MG63 (cell line): ENCODE results near the gene ABCB6. TPM values are rescaled to one million over a fixed set of nuclear protein-coding genes. Genes with fewer than 3 reads are reported as not detected.
"Not testable (repeated sequence)": the region's sequence is repeated elsewhere in the genome, so short reads cannot be mapped to it uniquely, and the experiment has no call there.

ENCODE experiments used
- DNase-seq: peaks from one replicate; pipeline ENCODE4 v3.0.0-alpha.2; 2020
- H3K27me3 ChIP-seq: fragments of 250-450 bp; sonication (Bioruptor Pico); 2 replicates; pipeline ENCODE4 v1.5.1; 2020; ENCODE audit warnings: mild to moderate bottlenecking, moderate library complexity
- H3K36me3 ChIP-seq: fragments of 250-450 bp; sonication (Bioruptor Pico); 2 replicates; pipeline ENCODE4 v1.5.1; 2020; ENCODE audit warnings: mild to moderate bottlenecking, moderate library complexity
- H3K4me3 ChIP-seq: fragments of 250-450 bp; sonication (Bioruptor Pico); 2 replicates; pipeline ENCODE4 v1.5.1; 2020; ENCODE audit warnings: mild to moderate bottlenecking, moderate library complexity
- H3K9me3 ChIP-seq: fragments of 250-450 bp; sonication (Bioruptor Pico); 2 replicates; pipeline ENCODE4 v1.5.1; 2020; ENCODE audit warnings: mild to moderate bottlenecking, moderate library complexity
- total RNA-seq: library from RNA; depleted of rRNA; stranded (reverse); fragments of >200 nt; shearing (Covaris generic); gene quantifications from 2 replicates; pipeline ENCODE4 v1.2.3, GENCODE V29; 2014; ENCODE audit warnings: low replicate concordance

ABCB6 gene
- total RNA-seq, 1 experiment from 2014 or later = 31.7 TPM

DNA sequence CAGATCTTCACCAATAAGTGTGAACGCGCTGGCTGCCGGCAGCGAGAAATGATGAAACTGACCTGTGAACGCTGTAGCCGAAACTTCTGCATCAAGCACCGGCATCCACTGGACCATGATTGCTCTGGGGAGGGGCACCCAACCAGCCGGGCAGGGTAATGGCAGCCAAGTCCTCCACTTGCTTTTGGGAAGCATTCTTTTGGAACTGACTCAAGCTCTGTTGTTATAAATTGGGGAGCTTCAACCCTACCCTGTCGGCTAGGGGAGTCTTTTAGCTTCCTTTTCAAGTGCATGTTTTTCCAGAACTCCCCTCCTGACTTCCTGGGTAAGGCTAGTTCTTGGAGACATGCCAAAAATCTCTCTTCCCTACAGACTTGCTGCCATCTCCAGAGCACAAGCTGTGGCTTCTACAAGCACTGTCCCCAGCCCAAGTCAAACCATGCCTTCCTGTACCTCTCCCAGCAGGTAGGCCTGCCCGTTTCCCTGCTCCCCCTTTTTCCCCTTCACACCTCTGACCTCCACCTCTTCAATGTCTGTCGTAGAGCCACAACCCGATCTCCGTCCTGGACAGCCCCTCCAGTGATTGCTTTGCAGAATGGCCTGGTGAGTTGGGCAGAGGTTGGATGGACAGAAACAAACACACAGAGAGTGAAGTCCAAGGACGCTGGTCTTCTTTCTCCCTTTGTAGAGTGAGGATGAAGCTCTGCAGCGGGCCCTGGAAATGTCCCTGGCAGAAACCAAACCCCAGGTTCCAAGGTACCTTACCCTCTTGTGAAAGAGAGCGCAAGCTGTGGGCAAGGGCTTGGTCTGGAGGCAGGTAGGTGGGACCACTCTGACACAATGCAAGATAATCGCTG is 10.6 kb downstream of the ABCB6 start:
- Histone ChIP-seq H3K4me3 (peak overlapping the region; percentile 72), H3K9me3 (no peaks in the 10 kb centered on the region), H3K27me3 (no peaks in the 10 kb centered on the region), H3K36me3 (peaks cover 42% of the 10 kb centered on the region)
- no peak for DNase-seq

DNA sequence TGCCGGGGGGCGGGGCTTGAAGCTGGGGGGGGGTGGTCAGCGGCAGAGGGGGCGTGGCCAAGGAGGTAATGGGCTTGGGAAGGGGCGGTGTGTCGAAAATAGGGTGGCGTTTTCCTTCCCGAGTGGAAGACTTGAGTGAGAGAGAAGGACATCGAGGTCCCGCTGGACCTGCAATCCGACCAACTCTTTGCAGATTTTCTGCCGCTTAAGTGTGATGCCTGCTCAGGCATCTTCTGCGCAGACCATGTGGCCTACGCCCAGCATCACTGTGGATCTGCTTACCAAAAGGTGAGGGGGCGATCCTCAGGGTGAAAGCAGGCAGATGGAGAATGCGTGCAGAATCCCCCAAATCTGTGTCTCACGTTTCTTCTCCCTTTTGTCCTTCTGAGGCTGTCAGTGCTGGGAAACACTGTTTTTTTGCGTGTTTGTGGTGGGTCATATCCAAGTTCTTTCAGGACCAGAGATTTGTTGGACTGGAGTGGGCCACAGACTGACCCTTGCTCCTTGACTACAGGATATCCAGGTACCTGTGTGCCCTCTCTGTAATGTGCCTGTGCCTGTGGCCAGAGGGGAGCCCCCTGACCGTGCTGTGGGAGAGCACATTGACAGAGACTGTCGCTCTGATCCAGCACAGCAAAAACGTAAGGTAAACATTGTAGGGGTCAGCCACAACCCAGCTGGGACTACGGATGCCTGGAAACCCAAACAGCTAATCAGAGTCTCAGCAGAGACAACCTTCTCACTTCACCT is 11.4 kb downstream of the ABCB6 start:
- DNase-seq = no peak
- H3K36me3 ChIP-seq = peaks cover 34% of the 10 kb centered on the region
- peak overlapping the region; percentile 72 for H3K4me3 ChIP-seq
- no peaks in the 10 kb centered on the region for H3K27me3 ChIP-seq
- H3K9me3 ChIP-seq = no peaks in the 10 kb centered on the region

DNA sequence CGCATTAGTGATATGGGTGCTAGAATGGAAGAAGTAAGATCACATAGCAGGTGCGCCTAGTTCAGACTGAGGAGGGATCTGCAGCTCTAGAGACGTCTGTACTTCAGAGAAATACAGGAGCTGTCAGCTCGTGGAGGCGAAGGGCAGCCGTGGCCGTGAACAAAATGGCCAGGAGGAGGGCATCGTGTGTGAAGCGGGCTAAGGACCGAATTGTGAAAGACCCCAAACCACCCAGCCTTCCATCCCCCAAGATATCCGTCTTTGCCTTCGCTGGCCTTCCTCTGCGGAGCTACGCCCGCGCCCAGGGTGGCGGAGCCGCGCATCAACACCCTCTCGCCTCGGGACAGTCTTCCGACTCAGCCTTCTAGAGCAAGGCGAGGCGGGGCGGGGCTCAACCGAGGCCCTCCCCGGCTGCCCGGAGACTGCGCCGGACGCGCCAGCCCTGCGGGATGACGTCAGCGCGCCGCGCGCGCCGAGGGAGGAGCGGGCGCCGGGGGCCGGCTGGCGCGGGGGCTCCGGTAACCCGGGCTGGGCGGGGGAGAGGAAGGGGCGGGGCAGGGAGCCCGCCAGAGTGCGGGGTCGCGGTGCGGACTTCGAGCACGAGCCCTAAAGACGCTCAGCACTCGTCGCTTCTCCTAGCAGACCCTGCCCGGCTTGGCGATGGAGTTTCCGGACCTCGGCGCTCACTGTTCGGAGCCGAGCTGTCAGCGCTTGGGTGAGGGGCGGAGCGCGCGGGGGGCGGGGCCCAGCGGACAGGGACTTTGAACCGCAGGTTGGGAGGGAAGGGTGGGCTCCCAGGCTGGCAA is 12.2 kb downstream of the ABCB6 start, which contains the start of gene ZFAND2B:
Gene ZFAND2B, plus strand, starts transcription at position 455 of the 806 bp plus-strand sequence. Its CDS starts 206 bp downstream, at position 661.
- peak; percentile 93 for DNase-seq
- H3K9me3 ChIP-seq = no peaks in the 10 kb centered on the region
- H3K36me3 ChIP-seq = peaks cover 29% of the 10 kb centered on the region
- H3K4me3 ChIP-seq = peak within 1 kb of the TSS; percentile 72
- H3K27me3 ChIP-seq = no peaks in the 10 kb centered on the region

DNA sequence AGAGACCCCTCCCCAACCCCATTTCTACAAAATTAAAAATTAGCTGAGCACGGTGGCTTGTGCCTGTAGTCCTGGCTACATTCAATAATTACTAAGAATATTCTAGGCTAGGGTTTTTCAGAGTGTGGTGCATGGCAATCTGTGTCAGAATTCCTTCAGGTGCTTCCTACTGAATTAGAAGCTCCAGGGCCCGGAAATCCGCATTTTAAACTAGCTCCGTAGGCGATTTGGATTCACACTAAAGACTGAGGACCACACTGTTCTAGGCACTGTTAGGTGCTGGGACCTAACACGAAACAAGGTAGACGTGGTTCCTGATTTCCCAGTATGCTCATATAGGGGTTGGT is 12.8 kb downstream of the ABCB6 start:
- H3K27me3 ChIP-seq = no peaks in the 10 kb centered on the region
- peak overlapping the region; percentile 72 for H3K4me3 ChIP-seq
- DNase-seq = no peak
- no peaks in the 10 kb centered on the region for H3K9me3 ChIP-seq
- H3K36me3 ChIP-seq = peaks cover 29% of the 10 kb centered on the region

DNA sequence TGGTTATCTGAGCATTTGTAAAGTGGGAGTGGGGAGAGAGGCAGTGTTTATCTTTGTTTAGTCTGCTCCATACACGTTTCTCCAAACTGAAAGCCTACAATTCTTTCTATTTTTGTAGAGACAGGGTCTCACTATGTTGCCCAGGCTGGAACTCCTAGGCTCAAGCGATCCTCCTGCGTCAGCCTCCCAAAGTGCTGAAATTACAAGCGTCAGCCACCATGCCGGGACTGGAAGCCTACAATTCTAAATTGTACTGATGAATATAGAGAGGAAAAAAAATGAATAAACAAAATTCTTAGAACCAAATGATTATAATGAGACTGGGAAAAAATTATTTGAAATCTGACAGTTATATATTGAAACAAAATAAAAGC is 13.6 kb downstream of the ABCB6 start:
- Histone ChIP-seq H3K4me3 (no peak overlapping the region), H3K27me3 (no peaks in the 10 kb centered on the region), H3K36me3 (peaks cover 23% of the 10 kb centered on the region), H3K9me3 (no peaks in the 10 kb centered on the region)
- no peak for DNase-seq

DNA sequence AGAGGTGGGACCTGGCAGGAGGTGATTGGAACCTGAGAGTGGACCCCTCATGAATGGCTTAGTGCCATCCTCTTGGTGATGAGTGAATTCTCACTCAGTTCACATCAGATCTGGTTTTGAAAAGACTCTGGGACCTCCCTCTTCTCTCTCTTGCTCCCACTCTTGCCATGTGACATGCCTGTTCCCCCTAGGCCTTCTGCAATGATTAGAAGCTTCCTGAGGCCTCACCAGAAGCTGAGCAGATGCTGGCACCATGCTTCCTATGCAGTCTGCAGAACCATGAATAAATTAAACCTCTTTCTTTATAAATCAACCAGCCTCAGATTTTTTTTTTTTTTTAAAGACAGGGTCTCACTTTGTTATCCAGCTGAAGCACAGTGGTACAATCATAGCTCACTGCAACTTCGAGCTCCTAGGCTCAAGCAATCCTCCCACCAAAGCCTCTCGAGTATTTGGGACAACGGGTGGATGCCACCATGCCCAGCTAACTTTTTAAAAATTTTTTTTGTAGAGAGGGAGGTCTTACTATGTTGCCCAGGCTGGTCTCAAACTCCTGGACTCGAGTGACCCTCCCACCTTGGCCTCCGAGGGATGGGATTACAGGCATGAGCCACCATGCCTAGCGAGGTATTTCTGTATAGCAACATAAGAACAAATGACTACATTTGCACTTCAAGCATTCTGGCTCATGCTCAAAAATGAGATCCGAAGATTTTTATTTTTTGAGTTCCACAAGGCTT is 14.2 kb downstream of the ABCB6 start:
- H3K4me3 ChIP-seq = no peak overlapping the region

DNA sequence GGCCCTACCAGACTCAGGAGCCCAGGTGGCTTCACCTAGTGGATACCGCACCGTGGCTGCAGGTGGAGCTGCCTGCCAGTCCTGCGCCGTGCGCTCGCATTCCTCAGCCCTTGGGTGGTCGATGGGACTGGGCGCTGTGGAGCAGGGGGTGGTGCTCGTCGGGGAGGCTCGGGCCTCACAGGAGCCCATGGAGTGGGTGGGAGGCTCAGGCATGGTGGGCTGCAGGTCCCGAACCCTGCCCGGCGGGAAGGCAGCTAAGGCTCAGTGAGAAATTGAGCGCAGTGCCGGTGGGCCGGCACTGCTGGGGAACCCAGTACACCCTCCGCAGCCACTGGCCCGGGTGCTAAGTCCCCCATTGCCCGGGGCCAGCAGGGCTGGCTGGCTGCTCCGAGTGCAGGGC is 17.4 kb downstream of the ABCB6 start:
- not testable (repeated sequence) for H3K27me3 ChIP-seq, DNase-seq, H3K4me3 ChIP-seq, H3K9me3 ChIP-seq, H3K36me3 ChIP-seq

More for the DNA sequence above, 14.2 kb downstream of the ABCB6 start:
- Histone ChIP-seq H3K36me3 (peaks cover 20% of the 10 kb centered on the region), H3K27me3 (no peaks in the 10 kb centered on the region), H3K9me3 (no peaks in the 10 kb centered on the region)
- DNase-seq = no peak

DNA sequence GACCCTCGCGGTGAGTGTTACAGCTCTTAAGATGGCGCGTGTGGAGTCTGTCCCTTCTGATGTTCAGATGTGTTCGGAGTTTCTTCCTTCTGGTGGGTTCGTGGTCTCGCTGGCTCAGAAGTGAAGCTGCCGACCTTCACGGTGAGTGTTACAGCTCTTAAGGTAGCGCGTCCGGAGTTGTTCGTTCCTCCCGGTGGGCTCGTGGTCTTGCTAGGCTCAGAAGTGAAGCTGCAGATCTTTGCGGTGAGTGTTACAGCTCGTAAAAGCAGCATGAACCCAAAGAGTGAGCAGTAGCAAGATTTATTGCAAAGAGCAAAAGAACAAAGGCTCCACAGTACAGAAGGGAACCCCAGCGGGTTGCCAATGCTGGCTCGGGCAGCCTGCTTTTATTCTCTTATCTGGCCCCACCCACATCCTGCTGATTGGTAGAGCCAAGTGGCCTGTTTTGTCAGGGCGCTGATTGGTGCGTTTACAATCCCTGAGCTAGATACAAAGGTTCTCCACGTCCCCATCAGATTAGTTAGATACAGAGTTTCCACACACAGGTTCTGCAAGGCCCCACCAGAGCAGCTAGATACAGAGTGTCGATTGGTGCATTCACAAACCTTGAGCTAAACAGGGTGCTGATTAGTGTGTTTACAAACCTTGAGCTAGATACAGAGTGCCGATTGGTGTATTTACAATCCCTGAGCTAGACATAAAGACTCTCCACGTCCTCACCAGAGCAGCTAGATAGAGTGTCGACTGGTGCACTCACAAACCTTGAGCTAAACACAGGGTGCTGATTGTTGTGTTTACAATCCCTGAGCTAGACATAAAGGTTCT is 18.0 kb downstream of the ABCB6 start:
- not testable (repeated sequence) for H3K27me3 ChIP-seq, H3K4me3 ChIP-seq, DNase-seq, H3K36me3 ChIP-seq, H3K9me3 ChIP-seq

DNA sequence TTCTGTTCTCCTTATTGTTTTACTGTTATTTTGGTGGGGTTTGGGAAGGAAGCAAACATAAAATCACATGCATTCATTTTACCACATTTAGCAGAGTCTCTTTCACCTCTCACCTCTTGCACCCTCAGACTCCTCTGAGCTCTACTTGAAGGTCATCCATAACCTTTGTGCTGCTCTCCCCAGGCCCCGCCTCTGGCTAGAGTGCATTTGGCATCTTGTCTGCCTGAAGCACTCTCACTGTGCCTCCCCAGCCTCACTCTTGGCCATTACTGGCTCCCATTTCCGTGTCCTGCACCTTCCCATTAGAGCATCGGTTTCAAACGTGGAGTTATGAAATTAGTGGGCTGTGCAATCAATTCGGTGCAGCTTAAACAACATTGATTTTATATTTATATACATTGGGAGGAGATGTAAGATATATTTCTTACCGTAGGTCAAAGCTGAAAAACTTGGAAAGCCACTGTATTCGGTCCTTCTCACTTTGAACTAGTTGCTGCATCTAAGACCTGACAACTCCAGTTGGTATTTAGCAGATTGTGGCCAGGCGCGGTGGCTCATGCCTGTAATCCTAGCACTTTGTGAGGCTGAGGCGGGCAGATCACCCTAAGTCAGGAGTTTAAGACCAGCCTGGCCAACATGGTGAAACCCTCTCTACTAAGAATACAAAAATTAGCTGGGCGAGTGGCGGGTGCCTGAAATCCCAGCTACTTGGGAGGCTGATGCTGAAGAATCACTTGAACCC is 19.1 kb downstream of the ABCB6 start:
- no peaks in the 10 kb centered on the region; the same call in 1 of the 2 replicates for H3K27me3 ChIP-seq
- no peaks in the 10 kb centered on the region for H3K9me3 ChIP-seq
- no peaks in the 10 kb centered on the region for H3K36me3 ChIP-seq
- no peak for DNase-seq
- no peak overlapping the region for H3K4me3 ChIP-seq

DNA sequence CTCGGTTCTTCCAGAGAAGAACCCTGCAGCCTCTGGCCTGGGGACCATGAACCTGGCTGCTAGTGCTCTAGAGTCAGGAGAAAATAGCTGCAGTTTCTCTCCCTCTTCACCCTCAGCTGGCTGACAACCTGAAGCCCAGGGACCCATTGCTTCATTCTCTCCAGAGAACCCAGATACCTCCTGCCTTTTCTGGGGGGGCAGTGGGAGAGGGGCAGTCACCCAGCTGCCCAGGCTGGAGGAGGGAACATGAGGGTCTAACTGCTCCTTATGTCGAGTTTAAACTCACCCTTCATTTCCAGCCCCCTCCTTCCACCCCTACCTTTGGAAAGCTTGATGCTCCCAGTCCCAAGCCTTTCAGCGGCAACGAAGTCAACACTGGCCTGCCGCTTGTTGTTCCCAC is 19.8 kb downstream of the ABCB6 start:
- Histone ChIP-seq H3K4me3 (no peak overlapping the region), H3K9me3 (no peaks in the 10 kb centered on the region), H3K27me3 (no peaks in the 10 kb centered on the region; the same call in 1 of the 2 replicates), H3K36me3 (no peaks in the 10 kb centered on the region)
- DNase-seq = no peak

DNA sequence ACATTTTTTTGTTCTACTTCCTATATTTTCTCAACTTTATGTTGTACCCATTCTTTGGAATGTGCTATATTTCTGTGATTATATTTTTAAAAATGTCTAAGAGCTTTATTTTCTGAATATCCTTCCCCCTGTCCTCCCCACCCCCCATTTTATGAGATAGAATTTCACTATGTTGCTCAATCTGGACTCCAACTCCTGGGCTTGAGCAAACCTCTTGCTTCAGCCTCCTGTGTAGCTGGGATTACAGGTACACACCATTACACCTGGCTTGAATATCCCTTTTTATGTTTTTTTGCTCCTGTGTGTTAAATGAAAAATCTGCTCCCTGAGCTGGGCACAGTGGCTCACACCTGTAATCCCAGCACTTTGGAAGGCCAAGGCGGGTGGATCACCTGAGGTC is 21.4 kb downstream of the ABCB6 start:
- Histone ChIP-seq H3K9me3 (no peaks in the 10 kb centered on the region), H3K4me3 (no peak overlapping the region), H3K27me3 (no peaks in the 10 kb centered on the region; the same call in 1 of the 2 replicates), H3K36me3 (no peaks in the 10 kb centered on the region)
- DNase-seq = no peak

DNA sequence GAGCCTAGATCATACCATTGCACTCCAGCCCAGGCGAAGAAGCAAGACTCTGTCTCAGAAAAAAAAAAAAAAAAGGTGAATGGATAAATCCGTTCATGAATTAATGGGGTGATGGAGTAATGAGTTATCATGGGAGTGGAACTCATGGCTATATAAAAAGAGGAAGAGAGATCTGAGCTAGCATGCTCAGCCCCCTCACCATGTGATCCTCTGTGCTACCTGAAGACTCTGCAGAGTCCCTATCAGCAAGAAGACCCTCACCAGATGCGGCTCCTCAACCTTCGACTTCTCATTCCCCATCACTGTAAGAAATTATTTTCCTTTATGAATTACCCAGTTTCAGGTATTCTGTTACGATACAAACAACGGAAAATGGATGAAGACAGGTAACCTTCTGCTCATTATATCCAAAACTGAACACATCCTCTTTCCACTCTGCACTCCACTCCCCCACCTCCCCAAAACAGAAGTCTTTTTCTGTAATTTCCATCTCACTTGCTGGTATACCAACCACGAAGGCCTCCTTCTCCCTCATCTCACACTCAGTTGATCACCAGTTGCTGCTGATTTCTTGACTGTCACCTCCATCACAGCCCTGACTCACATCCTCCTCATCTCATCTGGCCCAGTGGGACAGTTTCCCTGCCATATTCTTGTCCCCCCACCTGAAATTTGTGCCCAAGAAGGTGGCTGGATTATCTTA is 31.9 kb downstream of the ABCB6 start:
- no peak overlapping the region for H3K4me3 ChIP-seq
- no peak for DNase-seq
- H3K27me3 ChIP-seq = no peaks in the 10 kb centered on the region
- H3K36me3 ChIP-seq = peaks cover 19% of the 10 kb centered on the region
- H3K9me3 ChIP-seq = no peaks in the 10 kb centered on the region

DNA sequence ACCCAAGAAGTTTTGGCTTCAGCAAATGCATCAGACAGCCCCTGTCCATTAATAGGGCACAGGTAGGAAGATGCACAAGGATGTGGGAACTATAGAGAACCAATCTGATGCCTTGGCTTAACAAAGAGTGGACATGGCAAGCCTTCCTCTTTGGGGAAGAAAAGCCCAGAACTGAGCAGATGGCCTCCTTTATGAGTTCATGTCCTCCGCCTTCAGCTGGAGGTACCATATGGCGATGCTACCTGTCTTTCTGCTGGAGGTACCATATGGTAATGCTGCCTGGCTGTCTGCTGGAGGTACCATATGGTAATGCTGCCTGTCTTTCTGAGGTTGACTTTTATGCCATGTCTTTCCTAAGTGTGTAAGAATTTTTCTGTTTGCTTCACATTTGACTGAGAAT is 34.6 kb downstream of the ABCB6 start:
- H3K9me3 ChIP-seq = no peaks in the 10 kb centered on the region
- no peaks in the 10 kb centered on the region for H3K27me3 ChIP-seq
- DNase-seq = no peak
- peaks cover 41% of the 10 kb centered on the region for H3K36me3 ChIP-seq
- H3K4me3 ChIP-seq = no peak overlapping the region

DNA sequence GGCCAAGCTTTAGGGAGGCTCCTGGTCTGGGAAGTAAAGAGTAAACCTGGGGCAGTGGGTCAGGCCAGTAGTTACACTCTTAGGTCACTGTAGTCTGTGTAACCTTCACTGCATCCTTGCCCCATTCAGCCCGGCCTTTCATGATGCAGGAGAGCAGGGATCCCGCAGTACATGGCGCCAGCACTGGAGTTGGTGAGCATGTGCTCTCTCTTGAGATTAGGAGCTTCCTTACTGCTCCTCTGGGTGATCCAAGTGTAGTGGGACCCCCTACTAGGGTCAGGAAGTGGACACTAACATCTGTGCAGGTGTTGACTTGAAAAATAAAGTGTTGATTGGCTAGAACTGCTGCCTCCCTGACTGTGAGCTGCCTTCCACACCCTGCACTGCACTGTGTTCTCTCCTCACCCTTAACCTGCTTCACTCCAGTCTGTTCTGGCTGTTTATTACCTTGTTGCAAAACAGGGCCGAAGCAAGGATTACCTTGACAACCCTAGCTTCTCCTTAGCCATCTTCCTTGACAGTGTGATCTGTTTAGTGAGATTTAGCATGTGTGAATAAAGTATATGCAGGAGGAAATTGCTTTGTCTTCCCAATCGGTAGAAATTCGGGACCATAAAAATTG is 35.5 kb downstream of the ABCB6 start:
- no peaks in the 10 kb centered on the region for H3K9me3 ChIP-seq
- DNase-seq = no peak
- H3K36me3 ChIP-seq = peaks cover 45% of the 10 kb centered on the region
- no peaks in the 10 kb centered on the region for H3K27me3 ChIP-seq
- no peak overlapping the region for H3K4me3 ChIP-seq
